HCT116 (cell line): Measurements from ENCODE around the gene ARL15. TPM values are rescaled to one million over a fixed set of nuclear protein-coding genes. Genes with fewer than 3 reads are reported as not detected.

Experiments used
- ATAC-seq: fragments of 200-7000 bp; cut with Tn5 transposase; 2 replicates; pipeline ENCODE4 v1.9.1; 2020; ENCODE audit warnings: mild to moderate bottlenecking, moderate library complexity
- BruUV-seq: library from RNA; stranded (reverse); fragments of 400-500 nt; replicated peaks from 2 replicates; lab custom pipeline; 2021; lab: Mats Ljungman, UMichigan
- CTCF ChIA-PET: fragments of 300-600 bp; sonication (Branson Sonifier 250); formaldehyde crosslinking; loops from one replicate; lab custom pipeline; 2021; ENCODE audit warnings: antibody characterized with exemption; lab: Charles Lee
- POLR2A ChIA-PET: fragments of 300-600, 350-600 bp; sonication (Branson Sonifier 250); formaldehyde crosslinking; loops from one replicate; lab custom pipeline; 2021; ENCODE audit warnings: antibody characterized with exemption; lab: Charles Lee
- RAD21 ChIA-PET, 2 experiments: fragments of 300-600 bp; sonication (Branson Sonifier 250); formaldehyde crosslinking; loops; one replicate each; lab custom pipeline; 2023; ENCODE audit warnings: low total read pairs in 2 of 2; ENCODE audit not compliant: uncharacterized antibody in 2 of 2, unreplicated experiment in 2 of 2, low non-redundant PET in 1 of 2; lab: Charles Lee
- DNase-seq: peaks from one replicate; pipeline ENCODE4 v3.0.0-alpha.2; 2010; ENCODE audit warnings: low read depth, low spot score
- H2AFZ ChIP-seq: fragments of 200-600 bp; shearing (Covaris generic), sonication (generic); 2 replicates; pipeline ENCODE4 v1.6.1; 2017; ENCODE audit warnings: low read depth, mixed run types, mixed read lengths, antibody characterized with exemption, low read length; ENCODE audit not compliant: poor library complexity, severe bottlenecking
- H3K27ac ChIP-seq: 2 replicates; pipeline ENCODE4 v1.5.1; 2012; ENCODE audit warnings: low read depth, low read length
- H3K27me3 ChIP-seq: fragments of 200-600 bp; sonication (generic); 2 replicates; pipeline ENCODE4 v1.6.1; 2016; ENCODE audit warnings: mixed run types, low read length, mixed read lengths; ENCODE audit not compliant: insufficient read depth
- H3K36me3 ChIP-seq, 2 experiments: fragments of 200-500 bp in 1 of 2; fragments of 200-600 bp in 1 of 2; sonication (Bioruptor generic) in 1 of 2; sonication (generic) in 1 of 2; 2 replicates each; pipeline versions ENCODE4 v1.5.1 to v1.6.1; 2014 to 2016; ENCODE audit warnings: low read length in 2 of 2, inconsistent platforms in 1 of 2, mixed read lengths in 1 of 2, mixed run types in 1 of 2; ENCODE audit not compliant: insufficient read depth in 2 of 2, control insufficient read depth in 1 of 2
- H3K4me1 ChIP-seq, 2 experiments: fragments of 200-600 bp in 1 of 2; sonication (generic) in 1 of 2; 2 replicates each; pipeline versions ENCODE4 v1.5.1 to v1.6.1; 2012 to 2017; ENCODE audit warnings: low read length in 2 of 2, inconsistent platforms in 1 of 2, mild to moderate bottlenecking in 1 of 2, mixed read lengths in 1 of 2, mixed run types in 1 of 2, moderate library complexity in 1 of 2; ENCODE audit not compliant: insufficient read depth in 2 of 2, control insufficient read depth in 1 of 2
- H3K4me2 ChIP-seq: fragments of 200-600 bp; sonication (generic); 2 replicates; pipeline ENCODE4 v1.6.1; 2017; ENCODE audit warnings: mixed run types, low read length, mixed read lengths
- H3K4me3 ChIP-seq, 2 experiments: fragments of 200-600 bp in 1 of 2; sonication (generic) in 1 of 2; replicated peaks in 1 of 2; 2 replicates each; pipeline ENCODE4 v1.5.1; 2011 to 2016; ENCODE audit warnings: low read length in 2 of 2, control low read depth in 1 of 2, low read depth in 1 of 2, mild to moderate bottlenecking in 1 of 2, mixed read lengths in 1 of 2, mixed run types in 1 of 2
- H3K79me2 ChIP-seq: fragments of 200-600 bp; sonication (generic); 2 replicates; pipeline ENCODE4 v1.6.1; 2017; ENCODE audit warnings: mild to moderate bottlenecking, mixed run types, low read length, moderate library complexity, mixed read lengths; ENCODE audit not compliant: insufficient read depth
- H3K9ac ChIP-seq: fragments of 200-600 bp; sonication (generic); 2 replicates; pipeline ENCODE4 v1.6.1; 2016; ENCODE audit warnings: low read length, mixed read lengths
- H3K9me2 ChIP-seq: fragments of 200-600 bp; sonication (generic), shearing (Covaris generic); 2 replicates; pipeline ENCODE4 v1.6.1; 2017; ENCODE audit warnings: mixed run types, mild to moderate bottlenecking, moderate library complexity; ENCODE audit not compliant: insufficient read depth
- H3K9me3 ChIP-seq, 2 experiments: fragments of 200-500 bp in 1 of 2; fragments of 200-600 bp in 1 of 2; sonication (Bioruptor generic) in 1 of 2; sonication (generic) in 1 of 2; 2 replicates each; pipeline ENCODE4 v1.6.1; 2014 to 2017; ENCODE audit warnings: low read length in 2 of 2, mixed read lengths in 2 of 2, inconsistent platforms in 1 of 2, low read depth in 1 of 2, mild to moderate bottlenecking in 1 of 2, mixed run types in 1 of 2, moderate library complexity in 1 of 2; ENCODE audit not compliant: control insufficient read depth in 1 of 2, insufficient read depth in 1 of 2
- H4K20me1 ChIP-seq: fragments of 200-600 bp; sonication (generic), shearing (Covaris generic); 2 replicates; pipeline ENCODE4 v1.6.1; 2017; ENCODE audit warnings: mixed run types, mild to moderate bottlenecking, moderate library complexity; ENCODE audit not compliant: insufficient read depth
- CTCF ChIP-seq, 3 experiments: fragments of 200-600 bp in 1 of 3; sonication (generic) in 1 of 3; IDR thresholded peaks in 2 of 3; conservative IDR thresholded peaks in 1 of 3; 2 replicates each; pipeline ENCODE4 v1.5.1; 2012 to 2017; ENCODE audit warnings: low read depth in 2 of 3, low read length in 2 of 3, antibody characterized with exemption in 1 of 3, borderline replicate concordance in 1 of 3, control low read depth in 1 of 3, mild to moderate bottlenecking in 1 of 3, mixed read lengths in 1 of 3, mixed run types in 1 of 3, moderate library complexity in 1 of 3; ENCODE audit not compliant: insufficient read depth in 1 of 3
- JUND ChIP-seq: IDR thresholded peaks from 2 replicates; pipeline ENCODE4 v1.6.1; 2012
- MAX ChIP-seq: IDR thresholded peaks from 2 replicates; pipeline ENCODE4 v1.6.1; 2012
- POLR2AphosphoS5 ChIP-seq: IDR thresholded peaks from 2 replicates; pipeline ENCODE4 v1.6.1; 2011; ENCODE audit warnings: mild to moderate bottlenecking, low read depth, low read length, moderate library complexity
- RAD21 ChIP-seq: IDR thresholded peaks from 2 replicates; pipeline ENCODE4 v1.6.1; 2012; ENCODE audit warnings: low read depth, mild to moderate bottlenecking
- REST ChIP-seq: IDR thresholded peaks from 2 replicates; pipeline ENCODE4 v1.6.1; 2012; ENCODE audit warnings: low read depth
- TCF7L2 ChIP-seq: IDR thresholded peaks from 2 replicates; pipeline ENCODE4 v1.7.0; 2011; ENCODE audit warnings: borderline replicate concordance, inconsistent platforms; ENCODE audit not compliant: insufficient read depth, insufficient read length; ENCODE audit errors: extremely low read depth
- YY1 ChIP-seq: IDR thresholded peaks from 2 replicates; pipeline ENCODE4 v1.6.1; 2011; ENCODE audit warnings: low read length, low read depth, moderate library complexity, mild to moderate bottlenecking; ENCODE audit not compliant: insufficient replicate concordance; ENCODE audit errors: extremely low read depth
- ZFX ChIP-seq: fragments of 450-650 bp; IDR thresholded peaks from 2 replicates; pipeline ENCODE4 v1.6.1; 2017
- intact Hi-C: fragments of 100-400 bp; cut with micrococcal nuclease; formaldehyde crosslinking; loops from 2 replicates; pipeline ENCODE4 v1.10.0; 2022
- total RNA-seq: library from RNA; stranded (reverse); gene quantifications from one replicate; pipeline ENCODE4 v1.2.1, GENCODE V29; 2021; ENCODE audit not compliant: unreplicated experiment

ARL15 gene
- total RNA-seq, 1 experiment from 2014 or later, result 15.0 TPM

- H3K36me3 ChIP-seq, result no peaks in the 10 kb centered on the region
- TF ChIP-seq MAX, result no peak
- no peak for TF ChIP-seq REST
- TF ChIP-seq POLR2AphosphoS5, result no peak
- no peak for TF ChIP-seq JUND
- TF ChIP-seq RAD21, result no peak
- TF ChIP-seq TCF7L2, result no peak
- TF ChIP-seq ZFX, result no peak
- TF ChIP-seq CTCF (IDR thresholded peaks at IDR 0.05 in 2 of 3, conservative IDR thresholded peaks at IDR 0.05 in 1 of 3; ENCODE audit: borderline replicate concordance in 1 of 3, insufficient read depth in 1 of 3, low read depth in 2 of 3, low read length in 2 of 3), result no peak
- TF ChIP-seq YY1, result no peak
- H3K9me3 ChIP-seq, result no peaks in the 10 kb centered on the region
- no peak overlapping the region for H3K4me2 ChIP-seq
- no peaks in the 10 kb centered on the region for H4K20me1 ChIP-seq
- H3K9ac ChIP-seq, result no peak overlapping the region
- H3K27me3 ChIP-seq, result no peaks in the 10 kb centered on the region
- H3K27ac ChIP-seq, result no peak overlapping the region
- no peaks in the 10 kb centered on the region for H3K9me2 ChIP-seq
- BruUV-seq, result no TSS peak
- no peak overlapping the region for H3K4me3 ChIP-seq
- DNase-seq, result no peak
- no peak for ATAC-seq
- H3K4me1 ChIP-seq, result no peaks in the 10 kb centered on the region
- CTCF ChIA-PET, result no interaction called here
- RAD21 ChIA-PET, result no interaction called here
- POLR2A ChIA-PET, result no interaction called here
- no peak overlapping the region for H2AFZ ChIP-seq
- no peaks in the 10 kb centered on the region for H3K79me2 ChIP-seq
- intact Hi-C loops, result no loop called here
Observed at GRCh38 chr5:54187694-54188093, 122.7 kb downstream of the ARL15 start.
